K562 (cell line): ENCODE data around the gene ITSN1. TPM values are rescaled to one million over a fixed set of nuclear protein-coding genes. Genes with fewer than 3 reads are reported as not detected.

Experiments used
- DACH1 ChIP-seq: fragments of 450-650 bp; IDR thresholded peaks from 2 replicates; pipeline ENCODE4 v1.6.1; 2018; ENCODE audit not compliant: partially characterized antibody
- ELF4 ChIP-seq: fragments of 450-650 bp; formaldehyde crosslinking; IDR thresholded peaks from 2 replicates; pipeline ENCODE4 v1.4.0; 2022; ENCODE audit warnings: missing genetic modification characterization
- ETV1 ChIP-seq: fragments of 450-650 bp; conservative IDR thresholded peaks from 2 replicates; pipeline ENCODE4 v1.6.1; 2016; ENCODE audit warnings: missing genetic modification characterization, control low read depth, low read depth, missing compliant biosample characterization
- MAZ ChIP-seq, 2 experiments: fragments of 450-650 bp in 1 of 2; sonication (generic) in 1 of 2; formaldehyde crosslinking; IDR thresholded peaks in 1 of 2; conservative IDR thresholded peaks in 1 of 2; 2 replicates each; pipeline versions ENCODE4 v1.4.0 to v1.5.0; 2020; ENCODE audit warnings: mild to moderate bottlenecking in 1 of 2, missing genetic modification reagents in 1 of 2
- MTA3 ChIP-seq: fragments of 450-650 bp; formaldehyde crosslinking; IDR thresholded peaks from 2 replicates; pipeline ENCODE4 v1.6.1; 2017; ENCODE audit warnings: mild to moderate bottlenecking, borderline replicate concordance
- NFE2 ChIP-seq: IDR thresholded peaks from 2 replicates; pipeline ENCODE4 v1.6.1; 2014; ENCODE audit warnings: antibody characterized with exemption, low read depth
- PRDM10 ChIP-seq: fragments of 450-650 bp; IDR thresholded peaks from 2 replicates; pipeline ENCODE4 v1.6.1; 2018; ENCODE audit not compliant: partially characterized antibody
- SRSF7 ChIP-seq: fragments of 200-400 bp; formaldehyde crosslinking; optimal IDR thresholded peaks from 2 replicates; pipeline ENCODE3; 2017; ENCODE audit warnings: mild to moderate bottlenecking, low read depth, low read length
- TFE3 ChIP-seq: fragments of 450-650 bp; formaldehyde crosslinking; IDR thresholded peaks from 2 replicates; pipeline ENCODE4 v1.4.0; 2020; ENCODE audit warnings: mild to moderate bottlenecking, mixed read lengths
- ZBTB17 ChIP-seq: fragments of 450-650 bp; formaldehyde crosslinking; IDR thresholded peaks from 2 replicates; pipeline ENCODE4 v1.4.0; 2020; ENCODE audit warnings: mild to moderate bottlenecking
- ZBTB2 ChIP-seq: fragments of 450-650 bp; IDR thresholded peaks from 2 replicates; pipeline ENCODE4 v1.6.1; 2016; ENCODE audit warnings: antibody characterized with exemption
- ZNF407 ChIP-seq: fragments of 450-650 bp; IDR thresholded peaks from 2 replicates; pipeline ENCODE4 v1.6.1; 2016; ENCODE audit warnings: low read depth
- polyA plus RNA-seq, 8 experiments: library from polyadenylated mRNA; depleted of rRNA in 4 of 8; stranded (reverse) in 5 of 8; unstranded in 3 of 8; fragments of >200 nt; fragmentation: Nextera tagmentation in 2 of 8; fragmentation: Illumina TruSeq in 1 of 8; extraction: Ambion mirVana in 2 of 8; extraction: Trizol in 1 of 8; gene quantifications; 2 replicates each; pipeline versions ENCODE4 v1.2.1 to v1.2.3, GENCODE V29; 2011 to 2014; ENCODE audit warnings: inconsistent platforms in 1 of 8, missing spikeins in 1 of 8
- total RNA-seq, 7 experiments: library from RNA; depleted of rRNA in 6 of 7; stranded (reverse); fragments of >200 nt in 6 of 7; fragmentation: Illumina TruSeq in 2 of 7; extraction: Trizol in 2 of 7; gene quantifications; 2 replicates each; pipeline versions ENCODE4 v1.2.1 to v1.2.3, GENCODE V29; 2011 to 2021; ENCODE audit warnings: low replicate concordance in 1 of 7

The ITSN1 gene
- total and polyA plus RNA-seq, 9 of the 15 experiments (the other 6 are each of a cell fraction or from before 2014, with no cell fraction given): 1.1 to 12.6 (median 4.8) TPM

- TF ChIP-seq ZNF407: no peak
- peak; percentile 51 for TF ChIP-seq PRDM10
- TF ChIP-seq ZBTB2: no peak
- 0 out of 2 replicates have a peak, but pooled peaks have one; percentile 20 for TF ChIP-seq ETV1 (tag)
- 0 out of 2 replicates have a peak, but pooled peaks have one; percentile 22 for TF ChIP-seq MTA3
- no peak for TF ChIP-seq SRSF7
- TF ChIP-seq MAZ (CRISPR knock-in tag; conservative IDR thresholded peaks at IDR 0.05 in 1 of 2, IDR thresholded peaks at IDR 0.05 in 1 of 2): peak; percentile 57 to 69; a peak in 2 of 4 replicates
- peak; percentile 92 for TF ChIP-seq NFE2
- peak; percentile 34 for TF ChIP-seq DACH1
- peak; percentile 72 for TF ChIP-seq ZBTB17 (CRISPR knock-in tag)
- TF ChIP-seq TFE3 (CRISPR knock-in tag): no peak
- TF ChIP-seq ELF4 (CRISPR knock-in tag): 0 out of 2 replicates have a peak, but pooled peaks have one; percentile 34
Measured at GRCh38 chr21:33894736-33895288, 252.5 kb downstream of the ITSN1 start (continued).
